Stimulated activated CD4-positive, alpha-beta T cell treated with anti-CD3 and anti-CD28 coated beads, Interleukin-12 subunit alpha, Interleukin-12 subunit beta, amount 100 ng/mL, for 24 hours (primary cell): Measurements from ENCODE around the gene MSI2.

Source experiments
- DNase-seq, 2 experiments: peaks; one replicate each; pipeline ENCODE4 v3.0.0-alpha.2; 2020; ENCODE audit warnings: low read depth in 2 of 2

The MSI2 gene

GRCh38 chr17:57368637-57369336, 112.5 kb downstream of the MSI2 start:
- DNase-seq = no peak

GRCh38 chr17:57369509-57369945, 113.2 kb downstream of the MSI2 start:
- no peak for DNase-seq

- DNase-seq = no peak
Measured at GRCh38 chr17:57370037-57370581, 113.8 kb downstream of the MSI2 start.

- no peak for DNase-seq
Measured at GRCh38 chr17:57370619-57371018, 114.3 kb downstream of the MSI2 start.

- DNase-seq = no peak
Measured at GRCh38 chr17:57372156-57372555, 115.8 kb downstream of the MSI2 start.

- no peak for DNase-seq
Measured at GRCh38 chr17:57373048-57373447, 116.7 kb downstream of the MSI2 start.

GRCh38 chr17:57373756-57374155, 117.4 kb downstream of the MSI2 start:
- DNase-seq = no peak

GRCh38 chr17:57375040-57375769, 118.9 kb downstream of the MSI2 start:
- no peak for DNase-seq

- DNase-seq = no peak
Measured at GRCh38 chr17:57375770-57376225, 119.5 kb downstream of the MSI2 start.

- DNase-seq = no peak
Measured at GRCh38 chr17:57377094-57377493, 120.8 kb downstream of the MSI2 start.

GRCh38 chr17:57379237-57379894, 123.0 kb downstream of the MSI2 start:
- no peak for DNase-seq

GRCh38 chr17:57379895-57380434, 123.6 kb downstream of the MSI2 start:
- DNase-seq = no peak

- no peak for DNase-seq
Measured at GRCh38 chr17:57381498-57381897, 125.2 kb downstream of the MSI2 start.

GRCh38 chr17:57384219-57384618, 127.9 kb downstream of the MSI2 start:
- no peak for DNase-seq

- DNase-seq = no peak
Measured at GRCh38 chr17:57385975-57386374, 129.7 kb downstream of the MSI2 start.

GRCh38 chr17:57387575-57387974, 131.3 kb downstream of the MSI2 start:
- no peak for DNase-seq

GRCh38 chr17:57388131-57388725, 131.9 kb downstream of the MSI2 start:
- DNase-seq = no peak

GRCh38 chr17:57389473-57389872, 133.2 kb downstream of the MSI2 start:
- no peak for DNase-seq

- no peak for DNase-seq
Measured at GRCh38 chr17:57391076-57391825, 134.9 kb downstream of the MSI2 start.

GRCh38 chr17:57391857-57392471, 135.6 kb downstream of the MSI2 start:
- no peak for DNase-seq

GRCh38 chr17:57393368-57393767, 137.0 kb downstream of the MSI2 start:
- no peak for DNase-seq
